H1 (cell line): Measurements from ENCODE around the gene MTCH2. TPM values are rescaled to one million over a fixed set of nuclear protein-coding genes. Genes with fewer than 3 reads are reported as not detected.
A peak's percentile ranks its signal among the peaks of the same experiment; 100 is the strongest.

Experiments
- ASH2L ChIP-seq: fragments of 200-600, 300-600 bp; sonication (generic); IDR thresholded peaks from one replicate; pipeline ENCODE4 v1.7.1; 2017; ENCODE audit warnings: low read length
- CEBPB ChIP-seq: IDR thresholded peaks from 2 replicates; pipeline ENCODE4 v1.6.1; 2012; ENCODE audit warnings: low read depth, low read length
- CREB1 ChIP-seq: IDR thresholded peaks from 2 replicates; pipeline ENCODE4 v1.6.1; 2012; ENCODE audit warnings: inconsistent platforms
- SAP30 ChIP-seq: fragments of 300-600 bp; sonication (generic); IDR thresholded peaks from 2 replicates; pipeline ENCODE4 v1.7.1; 2012; ENCODE audit warnings: low read length, moderate library complexity, mild to moderate bottlenecking, inconsistent platforms; ENCODE audit not compliant: insufficient read depth, insufficient replicate concordance
- polyA plus RNA-seq, 7 experiments: library from polyadenylated mRNA; depleted of rRNA in 3 of 7; stranded (reverse) in 5 of 7; unstranded in 2 of 7; fragments of >200 nt in 5 of 7; fragments of 200-250 nt in 2 of 7; gene quantifications; 1 replicate in 5 of 7; 2 replicates in 1 of 7; 4 replicates in 1 of 7; pipeline versions ENCODE4 v1.2.1 to v1.2.3, GENCODE V29; 2011 to 2013; ENCODE audit warnings: missing spikeins in 2 of 7, mixed read lengths in 2 of 7
- total RNA-seq: library from RNA; stranded (reverse); fragmentation: NEBNext Ultra II Directional; extraction: Animal tissue kit (Norgen Biotek cat#: 25700); gene quantifications from 2 replicates; pipeline ENCODE4 v1.2.1, GENCODE V29; 2021
- TF ChIP-seq, protein P1 (sequence below), 3 experiments: IDR thresholded peaks; 1 replicate in 2 of 3; 2 replicates in 1 of 3; pipeline versions ENCODE4 v1.5.1 to v1.6.1; 2011; ENCODE audit warnings: low read length in 3 of 3, mild to moderate bottlenecking in 3 of 3, inconsistent platforms in 2 of 3, low read depth in 1 of 3, moderate library complexity in 1 of 3; ENCODE audit not compliant: insufficient read depth in 1 of 3; ENCODE audit errors: control extremely low read depth in 1 of 3
- TF ChIP-seq, protein P2 (sequence below): IDR thresholded peaks from 2 replicates; pipeline ENCODE4 v1.6.1; 2012; ENCODE audit warnings: low read length, inconsistent platforms

MTCH2 gene
- total and polyA plus RNA-seq, 2 of the 8 experiments (the other 6 are each of a cell fraction or from before 2014, with no cell fraction given), result 157 to 171 TPM

DNA sequence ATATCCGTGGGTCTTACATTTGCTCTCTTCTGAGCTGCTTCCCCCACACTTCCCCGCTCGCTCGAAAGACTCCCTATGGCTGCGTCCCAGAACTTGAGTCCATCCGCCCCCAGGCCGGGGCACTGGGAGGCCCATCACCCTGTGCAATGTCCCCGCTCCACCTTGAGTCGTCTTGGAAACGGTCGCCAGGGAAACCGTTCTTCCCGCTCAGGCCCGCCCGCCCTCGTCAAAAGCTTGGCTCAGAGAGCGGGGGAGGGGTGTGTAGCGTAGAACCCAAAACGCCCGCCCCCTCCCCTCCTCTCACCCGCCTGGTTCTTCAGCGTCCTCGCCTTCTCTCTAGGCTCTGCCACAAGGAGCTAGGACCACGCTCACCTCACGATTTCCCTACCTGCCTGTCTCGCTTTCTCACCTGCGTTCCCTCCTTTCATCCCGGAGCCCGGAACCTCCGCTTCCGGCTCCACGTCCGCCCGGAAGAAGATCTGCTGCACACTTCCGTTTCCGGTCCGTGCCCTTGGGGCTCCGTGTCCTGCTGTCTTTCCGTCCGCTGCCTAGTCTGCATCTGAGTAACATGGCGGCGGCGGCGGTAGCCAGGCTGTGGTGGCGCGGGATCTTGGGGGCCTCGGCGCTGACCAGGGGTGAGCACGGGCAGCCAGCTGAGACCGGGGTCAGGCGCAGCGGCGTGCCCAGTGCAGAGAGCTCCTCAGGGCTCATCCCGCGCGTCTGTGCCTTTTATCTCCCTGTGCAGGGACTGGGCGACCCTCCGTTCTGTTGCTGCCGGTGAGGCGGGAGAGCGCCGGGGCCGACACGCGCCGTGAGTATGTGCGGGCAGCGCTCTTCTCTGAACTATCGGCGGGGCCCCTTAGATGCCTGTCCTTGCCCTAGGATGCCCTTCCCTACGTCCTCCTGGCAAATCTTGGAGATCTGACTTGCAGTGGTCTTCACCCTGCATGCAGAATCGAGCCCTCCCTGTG, 63.5 kb downstream of the MTCH2 start, which contains the start of the genes KBTBD4 and NDUFS3 (continued):
- TF ChIP-seq, protein P1, sequence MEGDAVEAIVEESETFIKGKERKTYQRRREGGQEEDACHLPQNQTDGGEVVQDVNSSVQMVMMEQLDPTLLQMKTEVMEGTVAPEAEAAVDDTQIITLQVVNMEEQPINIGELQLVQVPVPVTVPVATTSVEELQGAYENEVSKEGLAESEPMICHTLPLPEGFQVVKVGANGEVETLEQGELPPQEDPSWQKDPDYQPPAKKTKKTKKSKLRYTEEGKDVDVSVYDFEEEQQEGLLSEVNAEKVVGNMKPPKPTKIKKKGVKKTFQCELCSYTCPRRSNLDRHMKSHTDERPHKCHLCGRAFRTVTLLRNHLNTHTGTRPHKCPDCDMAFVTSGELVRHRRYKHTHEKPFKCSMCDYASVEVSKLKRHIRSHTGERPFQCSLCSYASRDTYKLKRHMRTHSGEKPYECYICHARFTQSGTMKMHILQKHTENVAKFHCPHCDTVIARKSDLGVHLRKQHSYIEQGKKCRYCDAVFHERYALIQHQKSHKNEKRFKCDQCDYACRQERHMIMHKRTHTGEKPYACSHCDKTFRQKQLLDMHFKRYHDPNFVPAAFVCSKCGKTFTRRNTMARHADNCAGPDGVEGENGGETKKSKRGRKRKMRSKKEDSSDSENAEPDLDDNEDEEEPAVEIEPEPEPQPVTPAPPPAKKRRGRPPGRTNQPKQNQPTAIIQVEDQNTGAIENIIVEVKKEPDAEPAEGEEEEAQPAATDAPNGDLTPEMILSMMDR (IDR thresholded peaks at IDR 0.05; ENCODE audit: control extremely low read depth in 1 of 3, insufficient read depth in 1 of 3, low read depth in 1 of 3, low read length in 3 of 3), result no peak
- TF ChIP-seq CREB1 (peak; percentile 61), SAP30 (peak; percentile 79), CEBPB (no peak), ASH2L (peak; percentile 100)
- TF ChIP-seq, protein P2, sequence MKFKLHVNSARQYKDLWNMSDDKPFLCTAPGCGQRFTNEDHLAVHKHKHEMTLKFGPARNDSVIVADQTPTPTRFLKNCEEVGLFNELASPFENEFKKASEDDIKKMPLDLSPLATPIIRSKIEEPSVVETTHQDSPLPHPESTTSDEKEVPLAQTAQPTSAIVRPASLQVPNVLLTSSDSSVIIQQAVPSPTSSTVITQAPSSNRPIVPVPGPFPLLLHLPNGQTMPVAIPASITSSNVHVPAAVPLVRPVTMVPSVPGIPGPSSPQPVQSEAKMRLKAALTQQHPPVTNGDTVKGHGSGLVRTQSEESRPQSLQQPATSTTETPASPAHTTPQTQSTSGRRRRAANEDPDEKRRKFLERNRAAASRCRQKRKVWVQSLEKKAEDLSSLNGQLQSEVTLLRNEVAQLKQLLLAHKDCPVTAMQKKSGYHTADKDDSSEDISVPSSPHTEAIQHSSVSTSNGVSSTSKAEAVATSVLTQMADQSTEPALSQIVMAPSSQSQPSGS, result no peak
